GM19372 (cell line): ENCODE measurements around the gene POM121C.
"Not testable (repeated sequence)": the region's sequence is repeated elsewhere in the genome, so short reads cannot be mapped to it uniquely, and the experiment has no call there.

Source experiments
- ATAC-seq: cut with Tn5 transposase; IDR thresholded peaks from one replicate; pipeline ENCODE4 v1.9.1; 2021; ENCODE audit warnings: mild to moderate bottlenecking, low read depth, moderate library complexity; ENCODE audit not compliant: unreplicated experiment

The POM121C gene

GRCh38 chr7:75439000-75439399 is 47.1 kb downstream of the POM121C start:
- ATAC-seq, result not testable (repeated sequence)

- ATAC-seq, result not testable (repeated sequence)
Measured at GRCh38 chr7:75423481-75423880, 62.6 kb downstream of the POM121C start.

- ATAC-seq, result not testable (repeated sequence)
Measured at GRCh38 chr7:75421798-75422710, 64.0 kb downstream of the POM121C start.

- ATAC-seq, result not testable (repeated sequence)
Measured at GRCh38 chr7:75420152-75420551, 65.9 kb downstream of the POM121C start.

GRCh38 chr7:75419693-75420092 is 66.4 kb downstream of the POM121C start:
- ATAC-seq, result not testable (repeated sequence)

- not testable (repeated sequence) for ATAC-seq
Measured at GRCh38 chr7:75419210-75419609, 66.9 kb downstream of the POM121C start.

- ATAC-seq, result not testable (repeated sequence)
Measured at GRCh38 chr7:75418292-75418858, 67.7 kb downstream of the POM121C start.

GRCh38 chr7:75416787-75417186 is 69.3 kb downstream of the POM121C start:
- not testable (repeated sequence) for ATAC-seq

- ATAC-seq, result not testable (repeated sequence)
Measured at GRCh38 chr7:75415829-75416373, 70.2 kb downstream of the POM121C start.

- not testable (repeated sequence) for ATAC-seq
Measured at GRCh38 chr7:75415428-75415817, 70.7 kb downstream of the POM121C start.

GRCh38 chr7:75414708-75415427 is 71.2 kb downstream of the POM121C start:
- ATAC-seq, result not testable (repeated sequence)

GRCh38 chr7:75414204-75414603 is 71.9 kb downstream of the POM121C start:
- not testable (repeated sequence) for ATAC-seq

- ATAC-seq, result not testable (repeated sequence)
Measured at GRCh38 chr7:75410823-75411173, 75.3 kb downstream of the POM121C start.

- peak; percentile 86 for ATAC-seq
Measured at GRCh38 chr7:75409880-75410822, 75.9 kb downstream of the POM121C start.

- not testable (repeated sequence) for ATAC-seq
Measured at GRCh38 chr7:75404663-75405062, 81.4 kb downstream of the POM121C start.

- not testable (repeated sequence) for ATAC-seq
Measured at GRCh38 chr7:75403455-75404443, 82.3 kb downstream of the POM121C start.

- ATAC-seq, result not testable (repeated sequence)
Measured at GRCh38 chr7:75400575-75400974, 85.5 kb downstream of the POM121C start.
